ENCODE results near the gene UBE3C. TPM values are rescaled to one million over a fixed set of nuclear protein-coding genes. Genes with fewer than 3 reads are reported as not detected.

UBE3C gene
- polyA plus RNA-seq, 1 donor from 2014 or later: 39.0 TPM

DNA sequence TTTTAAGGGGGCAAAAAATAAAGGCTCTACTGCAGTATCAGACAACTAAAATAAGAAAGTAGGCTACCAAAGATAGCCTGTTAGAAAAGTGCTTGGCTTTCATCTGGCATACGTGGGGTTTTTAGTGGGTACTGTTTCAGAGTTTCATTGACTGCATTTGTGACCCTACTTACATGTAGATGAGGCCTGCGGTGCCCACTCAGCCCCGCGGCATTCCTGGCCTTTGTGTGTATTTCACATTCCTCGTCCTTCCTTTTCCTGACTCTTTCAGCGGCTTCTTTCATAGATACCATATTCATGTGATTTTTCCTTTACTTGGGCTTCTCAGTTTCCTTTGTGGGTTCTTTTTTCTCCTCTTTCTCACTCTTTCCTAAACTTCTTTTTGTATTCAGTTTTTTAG lies 50.7 kb downstream of the UBE3C start:
- H3K79me2 ChIP-seq (replicated peaks; ENCODE audit: insufficient read depth, low read length): no peaks in the 10 kb centered on the region
- no peak overlapping the region for H3K4me3 ChIP-seq (ENCODE audit: low read length)
- no peaks in the 10 kb centered on the region for H3K9me3 ChIP-seq (ENCODE audit: low read length)
- no peaks in the 10 kb centered on the region for H3F3A ChIP-seq (ENCODE audit: insufficient read depth, low read length, poor library complexity, severe bottlenecking)
- no peak overlapping the region for H3K9ac ChIP-seq (ENCODE audit: low read length)
- H3K36me3 ChIP-seq (ENCODE audit: insufficient read depth, low read length): peaks cover 7% of the 10 kb centered on the region
- H4K20me1 ChIP-seq (ENCODE audit: insufficient read depth): no peaks in the 10 kb centered on the region
- H2AFZ ChIP-seq (ENCODE audit: low read depth, low read length): no peak overlapping the region
- H3K27me3 ChIP-seq (ENCODE audit: insufficient read depth, low read depth, low read length): no peaks in the 10 kb centered on the region
- no peaks in the 10 kb centered on the region for H3K9me2 ChIP-seq (ENCODE audit: insufficient read depth, low read length)
- no peak overlapping the region for H3K4me2 ChIP-seq (ENCODE audit: low read length)
- H3K27ac ChIP-seq (ENCODE audit: low read length): no peak overlapping the region
- no peak for TF ChIP-seq POLR2AphosphoS5 (IDR thresholded peaks at IDR 0.05)
- no peak for TF ChIP-seq EP300 (conservative IDR thresholded peaks at IDR 0.05; ENCODE audit: poor library complexity, severe bottlenecking)
- TF ChIP-seq, protein P1, sequence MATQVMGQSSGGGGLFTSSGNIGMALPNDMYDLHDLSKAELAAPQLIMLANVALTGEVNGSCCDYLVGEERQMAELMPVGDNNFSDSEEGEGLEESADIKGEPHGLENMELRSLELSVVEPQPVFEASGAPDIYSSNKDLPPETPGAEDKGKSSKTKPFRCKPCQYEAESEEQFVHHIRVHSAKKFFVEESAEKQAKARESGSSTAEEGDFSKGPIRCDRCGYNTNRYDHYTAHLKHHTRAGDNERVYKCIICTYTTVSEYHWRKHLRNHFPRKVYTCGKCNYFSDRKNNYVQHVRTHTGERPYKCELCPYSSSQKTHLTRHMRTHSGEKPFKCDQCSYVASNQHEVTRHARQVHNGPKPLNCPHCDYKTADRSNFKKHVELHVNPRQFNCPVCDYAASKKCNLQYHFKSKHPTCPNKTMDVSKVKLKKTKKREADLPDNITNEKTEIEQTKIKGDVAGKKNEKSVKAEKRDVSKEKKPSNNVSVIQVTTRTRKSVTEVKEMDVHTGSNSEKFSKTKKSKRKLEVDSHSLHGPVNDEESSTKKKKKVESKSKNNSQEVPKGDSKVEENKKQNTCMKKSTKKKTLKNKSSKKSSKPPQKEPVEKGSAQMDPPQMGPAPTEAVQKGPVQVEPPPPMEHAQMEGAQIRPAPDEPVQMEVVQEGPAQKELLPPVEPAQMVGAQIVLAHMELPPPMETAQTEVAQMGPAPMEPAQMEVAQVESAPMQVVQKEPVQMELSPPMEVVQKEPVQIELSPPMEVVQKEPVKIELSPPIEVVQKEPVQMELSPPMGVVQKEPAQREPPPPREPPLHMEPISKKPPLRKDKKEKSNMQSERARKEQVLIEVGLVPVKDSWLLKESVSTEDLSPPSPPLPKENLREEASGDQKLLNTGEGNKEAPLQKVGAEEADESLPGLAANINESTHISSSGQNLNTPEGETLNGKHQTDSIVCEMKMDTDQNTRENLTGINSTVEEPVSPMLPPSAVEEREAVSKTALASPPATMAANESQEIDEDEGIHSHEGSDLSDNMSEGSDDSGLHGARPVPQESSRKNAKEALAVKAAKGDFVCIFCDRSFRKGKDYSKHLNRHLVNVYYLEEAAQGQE (IDR thresholded peaks at IDR 0.05; ENCODE audit: borderline replicate concordance): no peak
- no peak for TF ChIP-seq TAF1 (IDR thresholded peaks at IDR 0.05; ENCODE audit: low read depth)
- TF ChIP-seq, protein P2, sequence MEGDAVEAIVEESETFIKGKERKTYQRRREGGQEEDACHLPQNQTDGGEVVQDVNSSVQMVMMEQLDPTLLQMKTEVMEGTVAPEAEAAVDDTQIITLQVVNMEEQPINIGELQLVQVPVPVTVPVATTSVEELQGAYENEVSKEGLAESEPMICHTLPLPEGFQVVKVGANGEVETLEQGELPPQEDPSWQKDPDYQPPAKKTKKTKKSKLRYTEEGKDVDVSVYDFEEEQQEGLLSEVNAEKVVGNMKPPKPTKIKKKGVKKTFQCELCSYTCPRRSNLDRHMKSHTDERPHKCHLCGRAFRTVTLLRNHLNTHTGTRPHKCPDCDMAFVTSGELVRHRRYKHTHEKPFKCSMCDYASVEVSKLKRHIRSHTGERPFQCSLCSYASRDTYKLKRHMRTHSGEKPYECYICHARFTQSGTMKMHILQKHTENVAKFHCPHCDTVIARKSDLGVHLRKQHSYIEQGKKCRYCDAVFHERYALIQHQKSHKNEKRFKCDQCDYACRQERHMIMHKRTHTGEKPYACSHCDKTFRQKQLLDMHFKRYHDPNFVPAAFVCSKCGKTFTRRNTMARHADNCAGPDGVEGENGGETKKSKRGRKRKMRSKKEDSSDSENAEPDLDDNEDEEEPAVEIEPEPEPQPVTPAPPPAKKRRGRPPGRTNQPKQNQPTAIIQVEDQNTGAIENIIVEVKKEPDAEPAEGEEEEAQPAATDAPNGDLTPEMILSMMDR (IDR thresholded peaks at IDR 0.05; ENCODE audit: poor library complexity, severe bottlenecking): no peak
- no peak for TF ChIP-seq MXI1 (conservative IDR thresholded peaks at IDR 0.05; ENCODE audit: poor library complexity, severe bottlenecking)
- no peak for TF ChIP-seq RAD21 (conservative IDR thresholded peaks at IDR 0.05)
- TF ChIP-seq EZH2 (IDR thresholded peaks at IDR 0.05; ENCODE audit: borderline replicate concordance, insufficient read depth, low read length, poor library complexity, severe bottlenecking): no peak
- TF ChIP-seq SMC3 (conservative IDR thresholded peaks at IDR 0.05; ENCODE audit: poor library complexity): no peak

DNA sequence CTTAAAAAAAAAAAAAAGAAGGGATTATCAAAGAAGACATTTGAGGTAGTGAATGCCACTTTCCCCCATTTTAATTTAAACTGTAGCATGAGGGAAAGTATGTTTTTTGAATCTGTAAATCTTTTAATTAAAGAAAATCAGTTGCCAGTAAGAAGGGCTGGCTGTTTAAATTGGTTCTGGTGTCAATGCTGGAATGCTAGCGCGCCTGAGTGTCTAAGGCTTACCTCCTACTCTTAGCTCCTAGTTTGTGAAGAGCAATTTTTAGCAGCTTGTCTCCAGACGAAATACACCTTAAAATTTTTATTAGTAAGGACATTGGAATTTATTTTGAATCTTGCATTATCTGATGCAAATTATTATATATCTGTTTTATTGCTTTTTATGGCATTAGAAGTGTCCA lies 54.1 kb downstream of the UBE3C start:
- Histone ChIP-seq H3K36me3 (ENCODE audit: insufficient read depth, low read length) (peaks cover 7% of the 10 kb centered on the region), H3K9me3 (ENCODE audit: low read length) (no peaks in the 10 kb centered on the region), H4K20me1 (ENCODE audit: insufficient read depth) (no peaks in the 10 kb centered on the region), H3K4me3 (ENCODE audit: low read length) (no peak overlapping the region), H3K4me2 (ENCODE audit: low read length) (no peak overlapping the region), H3K9me2 (ENCODE audit: insufficient read depth, low read length) (no peaks in the 10 kb centered on the region), H3K79me2 (replicated peaks; ENCODE audit: insufficient read depth, low read length) (no peaks in the 10 kb centered on the region), H3K27me3 (ENCODE audit: insufficient read depth, low read depth, low read length) (no peaks in the 10 kb centered on the region), H3K27ac (ENCODE audit: low read length) (no peak overlapping the region), H3F3A (ENCODE audit: insufficient read depth, low read length, poor library complexity, severe bottlenecking) (no peaks in the 10 kb centered on the region), H2AFZ (ENCODE audit: low read depth, low read length) (no peak overlapping the region), H3K9ac (ENCODE audit: low read length) (no peak overlapping the region)
- TF ChIP-seq RAD21 (conservative IDR thresholded peaks at IDR 0.05): no peak
- no peak for TF ChIP-seq TAF1 (IDR thresholded peaks at IDR 0.05; ENCODE audit: low read depth)
- no peak for TF ChIP-seq EZH2 (IDR thresholded peaks at IDR 0.05; ENCODE audit: borderline replicate concordance, insufficient read depth, low read length, poor library complexity, severe bottlenecking)
- TF ChIP-seq MXI1 (conservative IDR thresholded peaks at IDR 0.05; ENCODE audit: poor library complexity, severe bottlenecking): no peak
- TF ChIP-seq, protein P2 (IDR thresholded peaks at IDR 0.05; ENCODE audit: poor library complexity, severe bottlenecking): no peak
- TF ChIP-seq SMC3 (conservative IDR thresholded peaks at IDR 0.05; ENCODE audit: poor library complexity): no peak
- TF ChIP-seq POLR2AphosphoS5 (IDR thresholded peaks at IDR 0.05): no peak
- TF ChIP-seq, protein P1 (IDR thresholded peaks at IDR 0.05; ENCODE audit: borderline replicate concordance): no peak
- no peak for TF ChIP-seq EP300 (conservative IDR thresholded peaks at IDR 0.05; ENCODE audit: poor library complexity, severe bottlenecking)

Data from neural cell (in vitro differentiated cells).